ENCODE measurements around the gene AQP6. TPM values are rescaled to one million over a fixed set of nuclear protein-coding genes. Genes with fewer than 3 reads are reported as not detected.

AQP6 gene
- total RNA-seq, 1 experiment from 2014 or later = 0.09 TPM

DNA sequence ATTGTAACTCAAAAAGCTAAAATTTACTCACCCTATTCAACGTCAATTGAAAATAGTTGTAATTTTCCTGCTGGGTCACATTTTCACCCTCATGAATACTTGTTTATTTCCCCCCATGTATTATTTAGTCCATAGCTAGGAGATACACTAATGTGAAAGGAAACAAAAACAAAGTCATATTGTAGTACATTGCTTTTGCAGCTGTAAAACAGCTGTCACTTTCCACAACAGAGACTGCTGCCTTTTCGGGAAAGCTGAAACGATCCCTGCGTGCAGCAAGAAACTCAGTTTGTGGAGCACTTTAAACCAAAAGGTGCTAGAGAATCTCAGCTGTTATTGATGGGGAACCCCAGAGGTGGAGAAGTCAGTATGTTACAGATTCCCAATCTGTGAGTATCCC lies 48.3 kb downstream of the AQP6 start:
- Histone ChIP-seq H4K5ac (ENCODE audit: insufficient read length, low read depth, low read length) (no peak overlapping the region), H4K20me1 (ENCODE audit: control insufficient read depth, insufficient read depth, insufficient read length) (no peaks in the 10 kb centered on the region), H3K4me1 (ENCODE audit: insufficient read depth, low read length) (peaks cover 2% of the 10 kb centered on the region; the same call in 1 of the 2 replicates), H3K14ac (ENCODE audit: insufficient read depth, low read length) (no peak overlapping the region), H4K8ac (replicated peaks; ENCODE audit: insufficient read length, low read depth, low read length) (no peak overlapping the region), H3K18ac (ENCODE audit: insufficient read length, low read depth, low read length) (no peak overlapping the region), H3T11ph (ENCODE audit: low read length) (no peak overlapping the region), H2BK15ac (ENCODE audit: low read depth, low read length) (no peak overlapping the region), H3K4ac (ENCODE audit: low read depth, low read length) (no peak overlapping the region), H3K23me2 (ENCODE audit: insufficient read length, low read depth, low read length, poor library complexity, severe bottlenecking) (no peaks in the 10 kb centered on the region), H4K91ac (ENCODE audit: insufficient read length, low read depth, low read length) (no peak overlapping the region), H3K27me3 (ENCODE audit: insufficient read depth, low read length) (no peaks in the 10 kb centered on the region), H2BK20ac (ENCODE audit: low read depth, low read length, poor library complexity, severe bottlenecking) (no peak overlapping the region), H3K27ac (ENCODE audit: insufficient read length, low read depth, low read length) (no peak overlapping the region), H2BK120ac (ENCODE audit: low read depth, low read length, poor library complexity, severe bottlenecking) (no peak overlapping the region), H3K9me3 (ENCODE audit: control insufficient read depth, low read depth, low read length) (no peaks in the 10 kb centered on the region), H3K9ac (ENCODE audit: extremely low read depth, insufficient read length, low read length) (no peak overlapping the region), H2AK5ac (ENCODE audit: insufficient read length, low read length) (no peak overlapping the region), H3K4me2 (ENCODE audit: insufficient read depth, insufficient read length, low read length) (no peak overlapping the region), H3K23ac (ENCODE audit: insufficient read length, low read depth, low read length) (no peak overlapping the region), H2AFZ (ENCODE audit: low read length) (no peak overlapping the region), H3K56ac (ENCODE audit: insufficient read length, low read depth, low read length) (no peak overlapping the region), H2BK5ac (ENCODE audit: insufficient read length, low read length) (no peak overlapping the region), H2BK12ac (ENCODE audit: insufficient read length, low read depth, low read length) (no peak overlapping the region), H3K79me2 (ENCODE audit: insufficient read depth, low read length) (peaks cover 18% of the 10 kb centered on the region; the same call in 1 of the 2 replicates), H3K79me1 (ENCODE audit: insufficient read depth, low read depth, low read length, poor library complexity, severe bottlenecking) (peaks cover 8% of the 10 kb centered on the region)
- no peak for TF ChIP-seq CTCF (conservative IDR thresholded peaks at IDR 0.05)
- no peak for DNase-seq
- Mint-ChIP-seq H3K4me3 (no peak overlapping the region), H3K36me3 (ENCODE audit: insufficient read depth in 1 of 3, low read depth in 3 of 3) (peaks cover 1 to 6% (median 5%) of the 10 kb centered on the region in 3 experiments; a peak in 4 of 7 replicates), H3K9me3 (no peaks in the 10 kb centered on the region; a peak in 1 of 5 replicates), H3K27ac (0 out of 7 replicates have a peak overlapping the region, but pooled peaks of 1 of the 3 experiments have one; percentile 41), H3K4me1 (peaks cover 26 to 27% of the 10 kb centered on the region in 2 experiments), H3K27me3 (ENCODE audit: low read depth) (no peaks in the 10 kb centered on the region)
- WGBS (ENCODE audit: extremely low coverage, insufficient read length, low lambda C conversion rate) = no CpG with 5 or more reads among the region's 4 CpGs

Data from H9 (cell line).